H1 (cell line): ENCODE measurements around the gene LIN28B. TPM values are rescaled to one million over a fixed set of nuclear protein-coding genes. Genes with fewer than 3 reads are reported as not detected.

Experiments
- CTCF ChIA-PET: fragments of 300-600 bp; sonication (Branson Sonifier 250); formaldehyde crosslinking; loops from one replicate; lab custom pipeline; 2021; ENCODE audit not compliant: partially characterized antibody; lab: Charles Lee
- POLR2A ChIA-PET: fragments of 300-600 bp; sonication (Branson Sonifier 250); formaldehyde crosslinking; loops from one replicate; lab custom pipeline; 2021; ENCODE audit warnings: inconsistent platforms; ENCODE audit not compliant: partially characterized antibody; lab: Charles Lee
- DNase-seq, 2 experiments: peaks; one replicate each; pipeline versions ENCODE4 v3.0.0 to v3.0.0-alpha.2; 2010 to 2022; ENCODE audit warnings: low spot score in 2 of 2, low read depth in 1 of 2, mixed read lengths in 1 of 2
- FAIRE-seq: peaks from 2 replicates; lab custom pipeline; 2011; peaks lifted over from hg19 to GRCh38; lab: Jason Lieb, UNC
- H2AFZ ChIP-seq: 2 replicates; pipeline ENCODE4 v1.8.1; 2012; ENCODE audit warnings: low read length, inconsistent platforms
- H2AK5ac ChIP-seq: 2 replicates; pipeline ENCODE4 v1.6.1; 2013; ENCODE audit warnings: low read depth, low read length
- H2BK120ac ChIP-seq: replicated peaks from 2 replicates; pipeline ENCODE3; 2013; ENCODE audit warnings: low read depth, low read length, inconsistent platforms
- H2BK12ac ChIP-seq: 2 replicates; pipeline ENCODE4 v1.6.1; 2013; ENCODE audit warnings: low read depth, low read length
- H2BK15ac ChIP-seq: 2 replicates; pipeline ENCODE4 v1.6.1; 2013; ENCODE audit warnings: low read length
- H2BK20ac ChIP-seq: 2 replicates; pipeline ENCODE4 v1.6.1; 2013; ENCODE audit warnings: low read length
- H2BK5ac ChIP-seq: 2 replicates; pipeline ENCODE4 v1.6.1; 2013; ENCODE audit warnings: low read depth, low read length
- H3K14ac ChIP-seq: 2 replicates; pipeline ENCODE4 v1.6.1; 2013; ENCODE audit warnings: inconsistent platforms; ENCODE audit not compliant: insufficient read length
- H3K18ac ChIP-seq: 2 replicates; pipeline ENCODE4 v1.6.1; 2013; ENCODE audit warnings: low read length; ENCODE audit errors: extremely low read depth
- H3K23ac ChIP-seq: 2 replicates; pipeline ENCODE4 v1.6.1; 2013; ENCODE audit warnings: inconsistent platforms; ENCODE audit not compliant: insufficient read length
- H3K23me2 ChIP-seq: 2 replicates; pipeline ENCODE4 v1.6.1; 2013; ENCODE audit warnings: low read depth, low read length
- H3K27ac ChIP-seq: 2 replicates; pipeline ENCODE4 v1.6.1; 2011; ENCODE audit warnings: low read depth, low read length, inconsistent platforms
- H3K27me3 ChIP-seq, 4 experiments: replicated peaks in 1 of 4; 1 replicate in 1 of 4; 2 replicates in 3 of 4; pipeline versions ENCODE4 v1.6.1 to v1.8.1; 2011 to 2013; ENCODE audit warnings: low read length in 3 of 4, mild to moderate bottlenecking in 3 of 4, inconsistent platforms in 2 of 4, mixed read lengths in 2 of 4, moderate library complexity in 1 of 4; ENCODE audit not compliant: control insufficient read depth in 3 of 4, insufficient read depth in 3 of 4; ENCODE audit errors: extremely low read depth in 1 of 4
- H3K36me3 ChIP-seq, 4 experiments: 2 replicates each; pipeline versions ENCODE4 v1.6.1 to v1.8.1; 2011 to 2013; ENCODE audit warnings: mild to moderate bottlenecking in 4 of 4, low read length in 3 of 4, moderate library complexity in 2 of 4, control low read depth in 1 of 4, inconsistent platforms in 1 of 4; ENCODE audit not compliant: insufficient read depth in 4 of 4, control insufficient read depth in 2 of 4
- H3K4ac ChIP-seq: replicated peaks from 2 replicates; pipeline ENCODE3; 2013; ENCODE audit warnings: low read length, low read depth, mixed read lengths, inconsistent platforms; ENCODE audit not compliant: insufficient read length
- H3K4me1 ChIP-seq, 4 experiments: replicated peaks in 1 of 4; 1 replicate in 1 of 4; 2 replicates in 3 of 4; pipeline versions ENCODE4 v1.6.1 to v1.8.1; 2011 to 2013; ENCODE audit warnings: low read length in 3 of 4, inconsistent platforms in 2 of 4, mixed read lengths in 1 of 4; ENCODE audit not compliant: insufficient read depth in 4 of 4, control insufficient read depth in 3 of 4
- H3K4me2 ChIP-seq, 2 experiments: 2 replicates each; pipeline versions ENCODE4 v1.6.1 to v1.8.1; 2011 to 2013; ENCODE audit warnings: low read depth in 2 of 2, low read length in 2 of 2, control low read depth in 1 of 2, inconsistent platforms in 1 of 2, mild to moderate bottlenecking in 1 of 2; ENCODE audit not compliant: insufficient read depth in 1 of 2
- H3K4me3 ChIP-seq, 4 experiments: fragments of 200-600, 300-600 bp in 1 of 4; sonication (generic), shearing (Covaris generic), sonication (Bioruptor Twin) in 1 of 4; 2 replicates each; pipeline versions ENCODE4 v1.5.1 to v1.8.1; 2011 to 2016; ENCODE audit warnings: low read length in 4 of 4, low read depth in 3 of 4, control low read depth in 2 of 4, inconsistent platforms in 2 of 4, mild to moderate bottlenecking in 2 of 4, mixed read lengths in 1 of 4, moderate library complexity in 1 of 4; ENCODE audit not compliant: insufficient read depth in 2 of 4; ENCODE audit errors: extremely low read depth in 1 of 4
- H3K56ac ChIP-seq: replicated peaks from 2 replicates; pipeline ENCODE3; 2013; ENCODE audit warnings: low read depth, mild to moderate bottlenecking, mixed read lengths, low read length, inconsistent platforms; ENCODE audit not compliant: insufficient read length
- H3K79me1 ChIP-seq: 2 replicates; pipeline ENCODE4 v1.6.1; 2013; ENCODE audit warnings: low read depth, low read length, control low read depth
- H3K79me2 ChIP-seq, 2 experiments: 2 replicates each; pipeline versions ENCODE4 v1.6.1 to v1.8.1; 2012 to 2013; ENCODE audit warnings: low read length in 2 of 2, mild to moderate bottlenecking in 2 of 2, inconsistent platforms in 1 of 2; ENCODE audit not compliant: insufficient read depth in 2 of 2, control insufficient read depth in 1 of 2
- H3K9ac ChIP-seq, 4 experiments: replicated peaks in 1 of 4; 1 replicate in 1 of 4; 2 replicates in 3 of 4; pipeline versions ENCODE4 v1.6.1 to v1.8.1; 2011 to 2013; ENCODE audit warnings: low read depth in 3 of 4, low read length in 3 of 4, control low read depth in 2 of 4, mild to moderate bottlenecking in 2 of 4, moderate library complexity in 2 of 4, inconsistent platforms in 1 of 4; ENCODE audit errors: extremely low read depth in 1 of 4
- H3K9me3 ChIP-seq, 2 experiments: 2 replicates each; pipeline versions ENCODE4 v1.6.1 to v1.8.1; 2012 to 2013; ENCODE audit warnings: mild to moderate bottlenecking in 2 of 2, moderate library complexity in 2 of 2, control low read depth in 1 of 2, inconsistent platforms in 1 of 2, low read depth in 1 of 2, low read length in 1 of 2, mixed read lengths in 1 of 2; ENCODE audit not compliant: insufficient read depth in 2 of 2
- H4K20me1 ChIP-seq, 2 experiments: replicated peaks in 1 of 2; 2 replicates each; pipeline versions ENCODE3 to v1.8.1; 2011 to 2013; ENCODE audit warnings: inconsistent platforms in 2 of 2, low read length in 2 of 2, mild to moderate bottlenecking in 1 of 2; ENCODE audit not compliant: insufficient read depth in 2 of 2, control insufficient read depth in 1 of 2
- H4K5ac ChIP-seq: 2 replicates; pipeline ENCODE4 v1.6.1; 2013; ENCODE audit warnings: low read length, low read depth, mixed read lengths, inconsistent platforms; ENCODE audit not compliant: insufficient read length
- H4K8ac ChIP-seq: 2 replicates; pipeline ENCODE4 v1.8.0; 2013; ENCODE audit warnings: mild to moderate bottlenecking, moderate library complexity, low read length, inconsistent platforms; ENCODE audit not compliant: insufficient read depth; ENCODE audit errors: extremely low read depth
- H4K91ac ChIP-seq: replicated peaks from 2 replicates; pipeline ENCODE3; 2013; ENCODE audit warnings: low read length, mixed read lengths, inconsistent platforms; ENCODE audit not compliant: insufficient read length
- HDAC2 ChIP-seq, 2 experiments: fragments of 300-600 bp in 1 of 2; sonication (generic) in 1 of 2; IDR thresholded peaks; 2 replicates each; pipeline ENCODE4 v1.6.1; 2011 to 2012; ENCODE audit warnings: low read depth in 2 of 2, low read length in 2 of 2, mild to moderate bottlenecking in 2 of 2, moderate library complexity in 2 of 2, borderline replicate concordance in 1 of 2, inconsistent platforms in 1 of 2
- KDM4A ChIP-seq: IDR thresholded peaks from one replicate; pipeline ENCODE4 v1.7.1; 2012; ENCODE audit warnings: low read depth, mild to moderate bottlenecking, moderate library complexity, low read length, inconsistent platforms; ENCODE audit not compliant: severe bottlenecking
- KDM5A ChIP-seq: fragments of 200-600 bp; IDR thresholded peaks from 2 replicates; pipeline ENCODE4 v1.7.1; 2012; ENCODE audit warnings: mild to moderate bottlenecking, low read length, inconsistent platforms, mixed read lengths
- RBBP5 ChIP-seq: IDR thresholded peaks from 2 replicates; pipeline ENCODE4 v1.7.1; 2012; ENCODE audit warnings: low read depth, mild to moderate bottlenecking, inconsistent platforms, low read length, moderate library complexity, borderline replicate concordance
- WGBS, 2 experiments: shearing (Covaris generic) in 1 of 2; methylation state at CpG; one replicate each; pipeline versions ENCODE4 v1.1.6 to v1.1.7; 2013 to 2015; ENCODE audit warnings: low lambda C conversion rate in 2 of 2, mixed read lengths in 2 of 2, inconsistent platforms in 1 of 2, low coverage in 1 of 2, missing lambda C conversion rate in 1 of 2; ENCODE audit not compliant: insufficient replicate concordance in 2 of 2, insufficient coverage in 1 of 2, insufficient read length in 1 of 2; ENCODE audit errors: extremely low coverage in 1 of 2, missing lambda C conversion rate in 1 of 2; 5-methylcytosine and 5-hydroxymethylcytosine counted together
- polyA plus RNA-seq, 7 experiments: library from polyadenylated mRNA; depleted of rRNA in 3 of 7; stranded (reverse) in 5 of 7; unstranded in 2 of 7; fragments of >200 nt in 5 of 7; fragments of 200-250 nt in 2 of 7; gene quantifications; 1 replicate in 5 of 7; 2 replicates in 1 of 7; 4 replicates in 1 of 7; pipeline versions ENCODE4 v1.2.1 to v1.2.3, GENCODE V29; 2011 to 2013; ENCODE audit warnings: missing spikeins in 2 of 7, mixed read lengths in 2 of 7
- total RNA-seq: library from RNA; stranded (reverse); fragmentation: NEBNext Ultra II Directional; extraction: Animal tissue kit (Norgen Biotek cat#: 25700); gene quantifications from 2 replicates; pipeline ENCODE4 v1.2.1, GENCODE V29; 2021

LIN28B gene
- total and polyA plus RNA-seq, 2 of the 8 experiments (the other 6 are each of a cell fraction or from before 2014, with no cell fraction given) = 27.4 to 94.7 TPM

DNA sequence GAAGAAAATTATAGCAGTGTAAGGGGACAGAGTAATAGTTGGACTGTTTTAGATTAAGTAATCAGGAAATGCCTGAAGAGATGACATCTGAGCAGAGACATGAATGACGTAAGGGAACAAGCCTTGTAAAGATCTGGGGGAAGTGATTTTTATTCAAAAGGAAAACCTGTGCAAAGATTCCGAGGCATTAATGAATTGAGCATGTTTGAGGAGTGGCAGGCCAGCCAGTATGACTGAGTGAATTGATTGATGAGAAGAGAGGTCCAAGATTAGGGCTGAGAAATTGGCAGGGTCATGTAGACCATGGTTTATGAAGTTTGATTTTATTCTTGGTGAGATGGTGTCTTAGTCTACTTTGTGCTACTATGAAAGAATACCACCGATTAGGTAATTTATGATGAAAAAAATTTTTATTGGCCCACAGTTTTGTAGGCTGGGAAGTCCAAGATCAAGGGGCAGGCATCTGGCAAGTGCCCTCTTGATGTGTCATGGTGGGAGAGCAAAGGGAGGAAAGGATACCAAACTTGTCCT is 95.1 kb downstream of the LIN28B start:
- Histone ChIP-seq H3K18ac (no peak overlapping the region), H3K27me3 (no peaks in the 10 kb centered on the region), H3K4ac (no peak overlapping the region), H3K79me2 (peaks cover 3 to 59% of the 10 kb centered on the region in 2 experiments; a peak in 3 of 4 replicates), H2BK15ac (no peak overlapping the region), H3K23ac (no peak overlapping the region), H2AFZ (no peak overlapping the region), H3K9me3 (no peaks in the 10 kb centered on the region), H3K9ac (no peak overlapping the region), H4K91ac (no peak overlapping the region), H3K79me1 (peaks cover 2% of the 10 kb centered on the region; the same call in 1 of the 2 replicates), H2BK5ac (no peak overlapping the region), H2BK20ac (no peak overlapping the region), H2BK120ac (no peak overlapping the region), H3K14ac (no peak overlapping the region), H4K5ac (no peak overlapping the region), H2AK5ac (0 out of 2 replicates have a peak overlapping the region, but pooled peaks have one; percentile 3), H2BK12ac (no peak overlapping the region), H3K4me3 (no peak overlapping the region), H3K56ac (no peak overlapping the region), H3K4me1 (peaks cover 0 to 5% (median 2%) of the 10 kb centered on the region in 4 experiments; a peak in 3 of 7 replicates), H3K23me2 (no peaks in the 10 kb centered on the region), H3K27ac (no peak overlapping the region), H3K36me3 (no peaks in the 10 kb centered on the region), H3K4me2 (no peak overlapping the region), H4K20me1 (peaks cover 0 to 2% of the 10 kb centered on the region in 2 experiments), H4K8ac (no peak overlapping the region)
- TF ChIP-seq HDAC2 (IDR thresholded peaks at IDR 0.05; ENCODE audit: borderline replicate concordance in 1 of 2, low read depth in 2 of 2, low read length in 2 of 2) = no peak
- TF ChIP-seq RBBP5 = no peak
- no peak for TF ChIP-seq KDM4A
- TF ChIP-seq KDM5A = no peak
- FAIRE-seq = no peak
- ChIA-PET CTCF (no interaction called here), POLR2A (no interaction called here)
- DNase-seq = no peak
- WGBS, 2 experiments = 82% methylated on average over 3 of the region's 3 CpGs; no CpG with 5 or more reads in 1 of the 2 experiments
